ENCODE results near the gene TRIM58.

GRCh38 chr1:247824023-247824422 is 33.0 kb upstream of the TRIM58 start, which contains the start of gene OR14A16:
- TF ChIP-seq, protein P1, sequence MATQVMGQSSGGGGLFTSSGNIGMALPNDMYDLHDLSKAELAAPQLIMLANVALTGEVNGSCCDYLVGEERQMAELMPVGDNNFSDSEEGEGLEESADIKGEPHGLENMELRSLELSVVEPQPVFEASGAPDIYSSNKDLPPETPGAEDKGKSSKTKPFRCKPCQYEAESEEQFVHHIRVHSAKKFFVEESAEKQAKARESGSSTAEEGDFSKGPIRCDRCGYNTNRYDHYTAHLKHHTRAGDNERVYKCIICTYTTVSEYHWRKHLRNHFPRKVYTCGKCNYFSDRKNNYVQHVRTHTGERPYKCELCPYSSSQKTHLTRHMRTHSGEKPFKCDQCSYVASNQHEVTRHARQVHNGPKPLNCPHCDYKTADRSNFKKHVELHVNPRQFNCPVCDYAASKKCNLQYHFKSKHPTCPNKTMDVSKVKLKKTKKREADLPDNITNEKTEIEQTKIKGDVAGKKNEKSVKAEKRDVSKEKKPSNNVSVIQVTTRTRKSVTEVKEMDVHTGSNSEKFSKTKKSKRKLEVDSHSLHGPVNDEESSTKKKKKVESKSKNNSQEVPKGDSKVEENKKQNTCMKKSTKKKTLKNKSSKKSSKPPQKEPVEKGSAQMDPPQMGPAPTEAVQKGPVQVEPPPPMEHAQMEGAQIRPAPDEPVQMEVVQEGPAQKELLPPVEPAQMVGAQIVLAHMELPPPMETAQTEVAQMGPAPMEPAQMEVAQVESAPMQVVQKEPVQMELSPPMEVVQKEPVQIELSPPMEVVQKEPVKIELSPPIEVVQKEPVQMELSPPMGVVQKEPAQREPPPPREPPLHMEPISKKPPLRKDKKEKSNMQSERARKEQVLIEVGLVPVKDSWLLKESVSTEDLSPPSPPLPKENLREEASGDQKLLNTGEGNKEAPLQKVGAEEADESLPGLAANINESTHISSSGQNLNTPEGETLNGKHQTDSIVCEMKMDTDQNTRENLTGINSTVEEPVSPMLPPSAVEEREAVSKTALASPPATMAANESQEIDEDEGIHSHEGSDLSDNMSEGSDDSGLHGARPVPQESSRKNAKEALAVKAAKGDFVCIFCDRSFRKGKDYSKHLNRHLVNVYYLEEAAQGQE (IDR thresholded peaks at IDR 0.05; ENCODE audit: borderline replicate concordance), result no peak
- TF ChIP-seq, protein P1 (CRISPR knock-in tag; IDR thresholded peaks at IDR 0.05; ENCODE audit: low read depth), result no peak
- TF ChIP-seq BRD4 (IDR thresholded peaks at IDR 0.05) (no peak), POLR2AphosphoS5 (IDR thresholded peaks at IDR 0.05; ENCODE audit: control insufficient read depth, insufficient read depth, low read depth, low read length) (no peak), YY1 (IDR thresholded peaks at IDR 0.05; ENCODE audit: borderline replicate concordance in 1 of 3, control insufficient read depth in 1 of 3, extremely low read depth in 1 of 3, insufficient read depth in 3 of 3, insufficient read length in 1 of 3, insufficient replicate concordance in 2 of 3, low read depth in 1 of 3, low read length in 2 of 3) (no peak), TCF7L2 (IDR thresholded peaks at IDR 0.05; ENCODE audit: low read depth, low read length) (no peak), MBD2 (IDR thresholded peaks at IDR 0.05; ENCODE audit: borderline replicate concordance, low read depth) (no peak), NEUROD1 (IDR thresholded peaks at IDR 0.05; ENCODE audit: borderline replicate concordance, low read depth, low read length, partially characterized antibody) (no peak)
- TF ChIP-seq, protein P2, sequence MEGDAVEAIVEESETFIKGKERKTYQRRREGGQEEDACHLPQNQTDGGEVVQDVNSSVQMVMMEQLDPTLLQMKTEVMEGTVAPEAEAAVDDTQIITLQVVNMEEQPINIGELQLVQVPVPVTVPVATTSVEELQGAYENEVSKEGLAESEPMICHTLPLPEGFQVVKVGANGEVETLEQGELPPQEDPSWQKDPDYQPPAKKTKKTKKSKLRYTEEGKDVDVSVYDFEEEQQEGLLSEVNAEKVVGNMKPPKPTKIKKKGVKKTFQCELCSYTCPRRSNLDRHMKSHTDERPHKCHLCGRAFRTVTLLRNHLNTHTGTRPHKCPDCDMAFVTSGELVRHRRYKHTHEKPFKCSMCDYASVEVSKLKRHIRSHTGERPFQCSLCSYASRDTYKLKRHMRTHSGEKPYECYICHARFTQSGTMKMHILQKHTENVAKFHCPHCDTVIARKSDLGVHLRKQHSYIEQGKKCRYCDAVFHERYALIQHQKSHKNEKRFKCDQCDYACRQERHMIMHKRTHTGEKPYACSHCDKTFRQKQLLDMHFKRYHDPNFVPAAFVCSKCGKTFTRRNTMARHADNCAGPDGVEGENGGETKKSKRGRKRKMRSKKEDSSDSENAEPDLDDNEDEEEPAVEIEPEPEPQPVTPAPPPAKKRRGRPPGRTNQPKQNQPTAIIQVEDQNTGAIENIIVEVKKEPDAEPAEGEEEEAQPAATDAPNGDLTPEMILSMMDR (IDR thresholded peaks at IDR 0.05 in 2 of 3, conservative IDR thresholded peaks at IDR 0.05 in 1 of 3; ENCODE audit: insufficient read depth in 2 of 3, low read depth in 1 of 3, low read length in 3 of 3), result no peak
- TF ChIP-seq, protein P3, sequence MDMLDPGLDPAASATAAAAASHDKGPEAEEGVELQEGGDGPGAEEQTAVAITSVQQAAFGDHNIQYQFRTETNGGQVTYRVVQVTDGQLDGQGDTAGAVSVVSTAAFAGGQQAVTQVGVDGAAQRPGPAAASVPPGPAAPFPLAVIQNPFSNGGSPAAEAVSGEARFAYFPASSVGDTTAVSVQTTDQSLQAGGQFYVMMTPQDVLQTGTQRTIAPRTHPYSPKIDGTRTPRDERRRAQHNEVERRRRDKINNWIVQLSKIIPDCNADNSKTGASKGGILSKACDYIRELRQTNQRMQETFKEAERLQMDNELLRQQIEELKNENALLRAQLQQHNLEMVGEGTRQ (CRISPR knock-in tag; IDR thresholded peaks at IDR 0.05), result no peak
